A549 treated with AZD9567 at 1 μM for 4 hours (cell line): Measurements from ENCODE around the gene SPDYE1. TPM values are rescaled to one million over a fixed set of nuclear protein-coding genes. Genes with fewer than 3 reads are reported as not detected.

ENCODE experiments used
- total RNA-seq: library from RNA; stranded (reverse); fragments of 200-300 nt; extraction: Qiagen RNA extraction; gene quantifications from 5 replicates; pipeline ENCODE4 v1.2.3, GENCODE V29; 2022; ENCODE audit not compliant: insufficient read depth

SPDYE1 gene
- total RNA-seq = 0.02 TPM in 1 of 5 replicates, not detected in the others

GRCh38 chr7:43997532-43997931 lies at the start of gene SPDYE1:
Gene SPDYE1, plus strand, starts transcription at chr7:43997897. Its CDS starts 2,053 bp downstream, at chr7:43999950.

GRCh38 chr7:44044315-44045225 lies 46.9 kb downstream of the SPDYE1 start, which contains the start of gene DBNL:
Gene DBNL, plus strand, starts transcription at chr7:44044702. Its CDS starts 36 bp downstream, at chr7:44044738.

Other genes starting within 250 kb of the SPDYE1 start
- 65.8 to 111 TPM (median 71.2 TPM) in 5 replicates for gene BLVRA, start 239.2 kb upstream of the SPDYE1 start, total RNA-seq
- gene MRPS24, start 128.4 kb upstream of the SPDYE1 start, total RNA-seq = 249 to 260 TPM (median 259 TPM) in 5 replicates
- gene URGCP, start 91.3 kb upstream of the SPDYE1 start, total RNA-seq = 25.8 to 31.1 TPM (median 26.8 TPM) in 5 replicates
- gene UBE2D4, start 71.5 kb upstream of the SPDYE1 start, total RNA-seq = 5.0 to 12.4 TPM (median 10.7 TPM) in 5 replicates
- 58.4 to 73.4 TPM (median 68.0 TPM) in 5 replicates for gene DBNL, start 46.8 kb downstream of the SPDYE1 start, total RNA-seq
- not detected in 5 replicates for gene PGAM2, start 67.7 kb downstream of the SPDYE1 start, total RNA-seq
- 6.0 to 13.0 TPM (median 7.7 TPM) in 5 replicates for gene POLM, start 84.6 kb downstream of the SPDYE1 start, total RNA-seq
- gene AEBP1, start 106.4 kb downstream of the SPDYE1 start, total RNA-seq = 0.05 to 0.10 TPM in 2 of 5 replicates, not detected in the others
- gene POLD2, start 125.7 kb downstream of the SPDYE1 start, total RNA-seq = 156 to 175 TPM (median 174 TPM) in 5 replicates
- not detected in 5 replicates for gene MYL7, start 143.4 kb downstream of the SPDYE1 start, total RNA-seq
- not detected in 5 replicates for gene GCK, start 191.5 kb downstream of the SPDYE1 start, total RNA-seq
- 116 to 132 TPM (median 124 TPM) in 5 replicates for gene YKT6, start 203.1 kb downstream of the SPDYE1 start, total RNA-seq